HG03378 (cell line): Measurements from ENCODE around the gene EIF4G1.

Source experiments
- ATAC-seq: cut with Tn5 transposase; IDR thresholded peaks from one replicate; pipeline ENCODE4 v1.9.1; 2021; ENCODE audit warnings: mild to moderate bottlenecking, moderate library complexity; ENCODE audit not compliant: unreplicated experiment

Gene EIF4G1

DNA sequence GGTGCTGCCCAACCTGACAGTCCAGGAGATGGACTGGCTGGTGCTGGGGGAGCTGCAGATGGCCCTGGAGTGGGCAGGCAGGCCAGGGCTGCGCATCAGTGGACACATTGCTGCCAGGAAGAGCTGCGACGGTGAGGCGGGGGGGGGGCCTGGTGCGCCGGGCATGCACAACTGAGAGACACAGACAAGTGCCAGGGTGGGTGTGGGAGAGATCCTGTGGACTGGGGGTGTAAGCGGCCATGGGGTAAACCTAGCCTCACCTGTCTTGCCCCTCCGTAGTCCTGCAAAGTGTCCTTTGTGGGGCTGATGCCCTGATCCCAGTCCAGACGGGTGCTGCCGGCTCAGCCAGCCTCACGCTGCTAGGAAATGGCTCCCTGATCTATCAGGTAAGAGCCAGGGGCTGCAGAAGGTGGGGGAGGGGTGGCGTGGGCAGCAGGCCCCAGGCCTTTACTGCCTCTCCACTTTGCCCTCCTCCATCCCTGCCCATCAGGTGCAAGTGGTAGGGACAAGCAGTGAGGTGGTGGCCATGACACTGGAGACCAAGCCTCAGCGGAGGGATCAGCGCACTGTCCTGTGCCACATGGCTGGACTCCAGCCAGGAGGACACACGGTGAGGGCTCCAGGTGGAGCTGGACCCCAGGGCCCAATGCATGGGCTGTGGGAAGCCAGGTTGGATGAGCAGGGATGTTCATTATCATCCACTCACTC lies 68.8 kb downstream of the EIF4G1 start:
- no peak for ATAC-seq

DNA sequence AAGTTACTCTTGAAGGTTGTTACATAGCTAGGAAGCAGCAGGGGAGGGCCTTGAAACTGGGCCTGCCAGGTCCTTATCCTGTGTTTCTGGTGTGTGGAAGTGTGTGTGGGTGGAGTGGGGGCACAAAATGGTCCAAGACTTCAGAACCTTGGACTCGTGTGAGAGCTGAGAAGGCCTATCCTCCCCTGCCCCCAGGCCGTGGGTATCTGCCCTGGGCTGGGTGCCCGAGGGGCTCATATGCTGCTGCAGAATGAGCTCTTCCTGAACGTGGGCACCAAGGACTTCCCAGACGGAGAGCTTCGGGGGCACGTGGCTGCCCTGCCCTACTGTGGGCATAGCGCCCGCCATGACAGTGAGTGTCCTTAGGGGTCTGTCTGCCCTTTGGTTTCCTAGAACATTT lies 69.9 kb downstream of the EIF4G1 start:
- no peak for ATAC-seq
